GM21528 (cell line): Measurements from ENCODE around the gene CEP295NL.

Experiments used
- ATAC-seq: cut with Tn5 transposase; IDR thresholded peaks from one replicate; pipeline ENCODE4 v1.9.1; 2021; ENCODE audit warnings: mild to moderate bottlenecking, moderate library complexity; ENCODE audit not compliant: unreplicated experiment, low FRiP score

CEP295NL gene

DNA sequence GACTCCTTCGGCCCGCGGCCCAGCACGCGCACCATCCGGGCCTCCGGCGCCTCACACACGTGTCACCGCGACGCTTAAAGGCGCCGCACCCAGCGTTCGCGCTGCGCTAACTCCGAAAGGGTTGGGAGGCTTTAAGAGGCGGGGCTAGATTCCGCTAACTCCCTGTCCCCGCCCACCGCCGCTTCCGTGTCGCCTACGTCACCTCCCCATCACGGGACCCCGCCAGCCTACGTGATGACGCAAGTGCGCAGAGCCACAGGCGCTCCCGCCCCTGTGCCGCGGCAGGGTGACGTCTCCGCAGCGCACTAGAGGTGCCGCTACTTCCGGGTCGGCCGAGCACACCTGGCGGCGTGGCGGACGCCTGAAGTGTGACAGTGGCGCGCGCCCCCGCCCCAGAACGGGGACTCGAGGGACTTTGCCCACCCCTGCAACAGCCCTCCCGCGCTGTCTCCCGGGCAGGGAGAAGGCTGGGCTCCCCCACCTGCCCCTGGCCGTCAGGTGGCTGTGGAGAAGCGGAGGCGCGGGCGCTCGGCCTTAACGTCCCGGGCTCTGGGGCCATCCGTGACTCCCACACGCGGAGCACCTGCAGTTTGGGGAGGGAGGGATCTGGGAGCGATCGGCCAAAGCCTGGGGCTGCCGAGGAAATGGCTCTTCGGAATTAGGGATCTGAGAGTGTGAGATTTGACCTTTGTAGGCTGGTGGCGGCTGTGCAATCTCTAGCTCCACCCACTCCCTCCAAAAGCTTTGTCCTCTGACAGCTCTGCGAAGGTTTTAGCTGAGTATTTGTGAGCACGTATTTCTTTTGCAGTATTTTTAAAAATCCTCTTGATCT lies 62.0 kb downstream of the CEP295NL start, which contains the start of gene USP36:
Gene USP36, minus strand, starts transcription at position 35 of the 832 bp plus-strand sequence. CDS start 4,451 bp downstream, outside the sequence.
- peak; percentile 86 for ATAC-seq
